ENCODE measurements around the gene NSL1. TPM values are rescaled to one million over a fixed set of nuclear protein-coding genes. Genes with fewer than 3 reads are reported as not detected.

NSL1 gene
- total and polyA plus RNA-seq, 4 experiments from 2014 or later: 38.0 to 61.8 (median 47.4) TPM

- POLR2A ChIA-PET (ENCODE audit: partially characterized antibody): no interaction called here
- Mint-ChIP-seq H3K36me3 (no peaks in the 10 kb centered on the region), H3K4me3 (no peak overlapping the region), H3K4me1 (peaks cover 14 to 37% (median 22%) of the 10 kb centered on the region in 4 donors), H3K27ac (peak overlapping the region in 4 of 7 donors; percentile 11 to 44 (median 23)), H3K27me3 (no peaks in the 10 kb centered on the region), H3K9me3 (no peaks in the 10 kb centered on the region)
- Histone ChIP-seq H3K27me3 (ENCODE audit: insufficient read depth, low read length) (no peaks in the 10 kb centered on the region), H3K27ac (ENCODE audit: low read depth, low read length) (no peak overlapping the region), H3K4me3 (ENCODE audit: low read length in 2 of 2) (no peak overlapping the region), H3K9me3 (ENCODE audit: control insufficient read depth in 1 of 2, low read length in 2 of 2) (no peaks in the 10 kb centered on the region), H3K4me1 (ENCODE audit: insufficient read depth, low read length) (peaks cover 25% of the 10 kb centered on the region), H3K36me3 (ENCODE audit: insufficient read depth, low read length) (no peaks in the 10 kb centered on the region)
- CTCF ChIA-PET (ENCODE audit: partially characterized antibody): no interaction called here
- intact Hi-C loops (cut with micrococcal nuclease): no loop called here
- DNase-seq: no peak
Measured at GRCh38 chr1:212680680-212681389, 110.7 kb downstream of the NSL1 start.

DNA sequence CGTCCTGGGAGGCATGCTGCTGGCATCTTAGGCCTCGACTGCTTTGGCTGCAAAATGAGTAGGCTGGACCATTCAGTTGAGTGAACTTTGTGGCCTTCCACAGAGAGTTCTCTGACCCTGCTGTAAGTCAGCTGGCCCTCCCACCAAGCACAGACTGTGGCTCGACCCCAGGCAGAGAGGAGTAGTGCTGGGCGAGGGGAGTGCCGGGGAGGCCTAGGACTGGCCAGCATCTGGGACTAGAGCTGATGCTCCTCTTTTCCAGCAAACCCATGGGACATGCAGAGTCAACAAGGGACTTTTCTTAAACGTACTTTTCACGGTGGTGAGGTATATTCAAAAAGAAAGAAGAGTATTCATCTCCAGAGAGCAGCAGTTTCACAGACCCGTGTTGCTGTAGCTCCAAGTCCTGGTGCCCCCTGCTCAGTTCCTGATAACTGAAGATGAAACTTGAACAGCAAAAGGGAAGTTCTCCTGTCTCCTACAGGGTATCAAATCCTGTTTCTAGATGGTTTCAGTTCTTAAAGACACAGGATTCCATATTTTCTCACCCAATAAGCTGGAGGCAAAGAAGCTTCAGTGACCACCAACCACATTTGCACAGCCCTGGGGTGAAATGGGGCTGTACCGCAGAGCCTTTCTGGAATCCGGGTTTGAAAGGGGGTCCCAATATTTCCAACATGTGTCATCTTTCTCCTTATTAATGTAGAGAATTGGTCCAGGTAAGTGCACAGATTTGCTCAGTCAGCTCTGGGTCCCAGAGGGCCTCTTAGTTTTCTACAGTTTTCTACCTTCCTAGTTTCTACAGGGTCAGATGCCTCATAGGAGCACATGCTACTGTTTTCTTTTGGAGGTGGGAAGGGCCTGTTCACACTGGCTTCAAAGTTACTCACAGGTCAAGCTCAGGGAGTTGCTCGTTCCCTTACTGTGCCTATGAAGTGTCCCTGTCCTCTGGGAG is 112.8 kb downstream of the NSL1 start:
- H3K27me3 Mint-ChIP-seq: no peaks in the 10 kb centered on the region
- ChIA-PET CTCF (ENCODE audit: partially characterized antibody) (interaction anchor here (1.2 to 1.7 kb wide), 2 partner anchors 10 to 14 kb away, joined by 4 to 6 read pairs; no protein-coding TSS in a partner anchor), POLR2A (ENCODE audit: partially characterized antibody) (no interaction called here)
- Histone ChIP-seq H3K27me3 (ENCODE audit: insufficient read depth, low read length) (no peaks in the 10 kb centered on the region), H3K27ac (ENCODE audit: low read depth, low read length) (no peak overlapping the region), H3K4me3 (ENCODE audit: low read length in 2 of 2) (no peak overlapping the region), H3K4me1 (ENCODE audit: insufficient read depth, low read length) (peaks cover 17% of the 10 kb centered on the region), H3K9me3 (ENCODE audit: control insufficient read depth in 1 of 2, low read length in 2 of 2) (no peaks in the 10 kb centered on the region), H3K36me3 (ENCODE audit: insufficient read depth, low read length) (no peaks in the 10 kb centered on the region)
- no peaks in the 10 kb centered on the region for H3K36me3 Mint-ChIP-seq
- intact Hi-C loops (cut with micrococcal nuclease): no loop called here
- H3K4me1 Mint-ChIP-seq: peaks cover 9 to 32% (median 17%) of the 10 kb centered on the region in 4 donors
- H3K4me3 Mint-ChIP-seq: no peak overlapping the region
- no peak for DNase-seq
- no peaks in the 10 kb centered on the region for H3K9me3 Mint-ChIP-seq
- peak overlapping the region in 1 of 7 donors; percentile 8 for H3K27ac Mint-ChIP-seq

DNA sequence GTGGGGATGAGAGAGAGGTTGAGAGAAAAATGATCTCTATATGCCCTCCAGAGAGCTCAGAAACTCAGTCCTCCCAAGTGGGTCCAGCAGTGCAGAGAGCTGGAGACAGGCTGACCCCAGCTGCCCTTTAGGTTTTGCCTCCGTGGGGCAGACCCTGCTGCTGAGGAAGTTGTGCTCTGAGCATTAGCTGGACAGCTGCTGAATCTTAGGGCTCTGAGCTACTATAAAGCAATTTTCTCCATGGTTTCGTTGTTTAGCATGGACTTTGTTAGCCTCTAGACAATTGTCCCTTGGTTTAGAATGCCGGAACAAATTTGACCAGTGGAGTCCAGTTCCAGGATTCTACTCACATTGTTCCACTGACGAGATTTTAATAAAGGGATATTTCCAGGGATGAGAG is 114.0 kb downstream of the NSL1 start:
- CTCF ChIA-PET (ENCODE audit: partially characterized antibody): interaction anchor here (1.4 to 1.7 kb wide), 2 partner anchors 10 to 13 kb away, joined by 4 to 6 read pairs; no protein-coding TSS in a partner anchor
- no peak overlapping the region for H3K27ac Mint-ChIP-seq
- no peak overlapping the region for H3K4me3 Mint-ChIP-seq
- DNase-seq: no peak
- no peaks in the 10 kb centered on the region for H3K27me3 ChIP-seq (ENCODE audit: insufficient read depth, low read length)
- no peak overlapping the region for H3K4me3 ChIP-seq (ENCODE audit: low read length in 2 of 2)
- peaks cover 5% of the 10 kb centered on the region for H3K4me1 ChIP-seq (ENCODE audit: insufficient read depth, low read length)
- H3K4me1 Mint-ChIP-seq: peaks cover 3 to 21% (median 8%) of the 10 kb centered on the region in 4 donors
- POLR2A ChIA-PET (ENCODE audit: partially characterized antibody): interaction anchor here (0.6 kb wide), 1 partner anchor 141 kb away, joined by 4 read pairs; no protein-coding TSS in a partner anchor
- H3K36me3 Mint-ChIP-seq: no peaks in the 10 kb centered on the region
- intact Hi-C loops (cut with micrococcal nuclease): no loop called here
- H3K27ac ChIP-seq (ENCODE audit: low read depth, low read length): no peak overlapping the region
- no peaks in the 10 kb centered on the region for H3K9me3 Mint-ChIP-seq
- no peaks in the 10 kb centered on the region for H3K9me3 ChIP-seq (ENCODE audit: control insufficient read depth in 1 of 2, low read length in 2 of 2)
- no peaks in the 10 kb centered on the region for H3K36me3 ChIP-seq (ENCODE audit: insufficient read depth, low read length)
- H3K27me3 Mint-ChIP-seq: no peaks in the 10 kb centered on the region

GRCh38 chr1:212677136-212677535 is 114.4 kb downstream of the NSL1 start:
- Histone ChIP-seq H3K36me3 (ENCODE audit: insufficient read depth, low read length) (no peaks in the 10 kb centered on the region), H3K9me3 (ENCODE audit: control insufficient read depth in 1 of 2, low read length in 2 of 2) (no peaks in the 10 kb centered on the region), H3K27ac (ENCODE audit: low read depth, low read length) (no peak overlapping the region), H3K4me1 (ENCODE audit: insufficient read depth, low read length) (peaks cover 4% of the 10 kb centered on the region), H3K4me3 (ENCODE audit: low read length in 2 of 2) (no peak overlapping the region), H3K27me3 (ENCODE audit: insufficient read depth, low read length) (no peaks in the 10 kb centered on the region)
- Mint-ChIP-seq H3K36me3 (no peaks in the 10 kb centered on the region), H3K4me3 (no peak overlapping the region), H3K4me1 (peaks cover 3 to 16% (median 8%) of the 10 kb centered on the region in 4 donors), H3K27me3 (no peaks in the 10 kb centered on the region), H3K9me3 (no peaks in the 10 kb centered on the region), H3K27ac (no peak overlapping the region)
- DNase-seq: no peak
- intact Hi-C loops (cut with micrococcal nuclease): no loop called here
- ChIA-PET CTCF (ENCODE audit: partially characterized antibody) (interaction anchor here (1.4 kb wide), 1 partner anchor 10 kb away, joined by 4 read pairs; no protein-coding TSS in a partner anchor), POLR2A (ENCODE audit: partially characterized antibody) (interaction anchor here (0.6 kb wide), 1 partner anchor 141 kb away, joined by 4 read pairs; no protein-coding TSS in a partner anchor)

Other genes starting within 250 kb of the NSL1 start
- 1 to 10 TPM; 2.7 to 3.1 TPM for gene ATF3, start 183.0 kb downstream of the NSL1 start, total RNA-seq
- under 1 TPM in 1 of 2 donors, not detected in 1; 0.09 TPM for gene ATF3, start 183.0 kb downstream of the NSL1 start, polyA plus RNA-seq
- gene BATF3, start 91.9 kb downstream of the NSL1 start, total RNA-seq: 1 to 10 TPM in 1 of 2 experiments, under 1 TPM in 1; 0.64 to 1.0 TPM
- gene BATF3, start 91.9 kb downstream of the NSL1 start, polyA plus RNA-seq: under 1 TPM in 1 of 2 donors, not detected in 1; 0.42 TPM
- 10 to 100 TPM; 13.8 to 17.2 TPM for gene TATDN3, start 117 bp upstream of the NSL1 start, total RNA-seq
- gene TATDN3, start 117 bp upstream of the NSL1 start, polyA plus RNA-seq: 10 to 100 TPM; 18.5 to 18.9 TPM
- not detected for gene SPATA45, start 55.9 kb upstream of the NSL1 start, total RNA-seq
- not detected for gene SPATA45, start 55.9 kb upstream of the NSL1 start, polyA plus RNA-seq
- 10 to 100 TPM; 10.8 to 12.7 TPM for gene FLVCR1, start 66.5 kb upstream of the NSL1 start, total RNA-seq
- gene FLVCR1, start 66.5 kb upstream of the NSL1 start, polyA plus RNA-seq: 1 to 10 TPM; 1.5 to 3.1 TPM
- not detected for gene VASH2, start 158.8 kb upstream of the NSL1 start, total RNA-seq
- gene VASH2, start 158.8 kb upstream of the NSL1 start, polyA plus RNA-seq: under 1 TPM in 1 of 2 donors, not detected in 1; 0.11 TPM
- gene ANGEL2, start 224.1 kb upstream of the NSL1 start, total RNA-seq: 10 to 100 TPM; 79.8 to 81.4 TPM
- gene ANGEL2, start 224.1 kb upstream of the NSL1 start, polyA plus RNA-seq: 10 to 100 TPM; 22.3 to 26.4 TPM

Data from CD4-positive, alpha-beta memory T cell (primary cell).